Glutamatergic neuron (in vitro differentiated cells): ENCODE data around the gene JCAD. TPM values are rescaled to one million over a fixed set of nuclear protein-coding genes. Genes with fewer than 3 reads are reported as not detected.
"Not testable (repeated sequence)": the region's sequence is repeated elsewhere in the genome, so short reads cannot be mapped to it uniquely, and the experiment has no call there.

Experiments used
- DNase-seq: peaks from one replicate; pipeline ENCODE4 v3.0.0; 2022
- H3K27ac Mint-ChIP-seq: one replicate; pipeline ENCODE4 v1.8.0; 2020; ENCODE audit warnings: mild to moderate bottlenecking, mixed read lengths, inconsistent platforms; ENCODE audit not compliant: unreplicated experiment
- H3K27me3 Mint-ChIP-seq: one replicate; pipeline ENCODE4 v1.8.0; 2020; ENCODE audit warnings: mild to moderate bottlenecking, moderate library complexity, mixed read lengths, inconsistent platforms; ENCODE audit not compliant: unreplicated experiment
- H3K36me3 Mint-ChIP-seq: one replicate; pipeline ENCODE4 v1.8.0; 2020; ENCODE audit warnings: mild to moderate bottlenecking, mixed read lengths, inconsistent platforms; ENCODE audit not compliant: unreplicated experiment
- H3K4me1 Mint-ChIP-seq: one replicate; pipeline ENCODE4 v1.8.0; 2020; ENCODE audit warnings: mild to moderate bottlenecking, low read depth, mixed read lengths, inconsistent platforms; ENCODE audit not compliant: unreplicated experiment
- H3K4me3 Mint-ChIP-seq: one replicate; pipeline ENCODE4 v1.8.0; 2020; ENCODE audit warnings: mild to moderate bottlenecking, mixed read lengths, inconsistent platforms; ENCODE audit not compliant: unreplicated experiment
- H3K9me3 Mint-ChIP-seq: one replicate; pipeline ENCODE4 v1.8.0; 2020; ENCODE audit warnings: mild to moderate bottlenecking, moderate library complexity, mixed read lengths, inconsistent platforms; ENCODE audit not compliant: unreplicated experiment
- CTCF ChIP-seq: fragments of 200-600 bp; sonication (generic); IDR thresholded peaks from one replicate; pipeline ENCODE4 v1.5.0; 2021; ENCODE audit not compliant: partially characterized antibody, unreplicated experiment
- total RNA-seq: library from RNA; stranded (reverse); fragmentation: NEBNext Ultra II Directional; extraction: Animal tissue kit (Norgen Biotek cat#: 25700); gene quantifications from one replicate; pipeline ENCODE4 v1.2.1, GENCODE V29; 2021; ENCODE audit not compliant: unreplicated experiment

The JCAD gene
- total RNA-seq, 1 donor from 2014 or later = 0.32 TPM

- peaks cover 4% of the 10 kb centered on the region for H3K9me3 Mint-ChIP-seq
- no peaks in the 10 kb centered on the region for H3K36me3 Mint-ChIP-seq
- peaks cover 1% of the 10 kb centered on the region for H3K27me3 Mint-ChIP-seq
- H3K27ac Mint-ChIP-seq = no peak overlapping the region
- no peaks in the 10 kb centered on the region for H3K4me1 Mint-ChIP-seq
- no peak overlapping the region for H3K4me3 Mint-ChIP-seq
- TF ChIP-seq CTCF = no peak
- no peak for DNase-seq
Measured at GRCh38 chr10:30027057-30028005, 32.1 kb downstream of the JCAD start.

- H3K27me3 Mint-ChIP-seq = peaks cover 1% of the 10 kb centered on the region
- H3K9me3 Mint-ChIP-seq = peaks cover 6% of the 10 kb centered on the region
- no peak for TF ChIP-seq CTCF
- no peak overlapping the region for H3K4me3 Mint-ChIP-seq
- no peaks in the 10 kb centered on the region for H3K4me1 Mint-ChIP-seq
- DNase-seq = no peak
- H3K27ac Mint-ChIP-seq = no peak overlapping the region
- H3K36me3 Mint-ChIP-seq = peaks cover 4% of the 10 kb centered on the region
Measured at GRCh38 chr10:30026578-30026977, 32.8 kb downstream of the JCAD start.

GRCh38 chr10:30026080-30026479 lies 33.3 kb downstream of the JCAD start:
- H3K9me3 Mint-ChIP-seq = peaks cover 6% of the 10 kb centered on the region
- no peaks in the 10 kb centered on the region for H3K4me1 Mint-ChIP-seq
- DNase-seq = no peak
- TF ChIP-seq CTCF = no peak
- H3K27ac Mint-ChIP-seq = no peak overlapping the region
- peaks cover 4% of the 10 kb centered on the region for H3K36me3 Mint-ChIP-seq
- peaks cover 1% of the 10 kb centered on the region for H3K27me3 Mint-ChIP-seq
- H3K4me3 Mint-ChIP-seq = no peak overlapping the region

- H3K9me3 Mint-ChIP-seq, DNase-seq, H3K27me3 Mint-ChIP-seq, H3K36me3 Mint-ChIP-seq, H3K27ac Mint-ChIP-seq, H3K4me1 Mint-ChIP-seq, H3K4me3 Mint-ChIP-seq: not testable (repeated sequence)
Measured at GRCh38 chr10:30025428-30025827, 34.0 kb downstream of the JCAD start.

- no peak overlapping the region for H3K27ac Mint-ChIP-seq
- no peak for DNase-seq
- TF ChIP-seq CTCF = no peak
- peaks cover 1% of the 10 kb centered on the region for H3K27me3 Mint-ChIP-seq
- H3K36me3 Mint-ChIP-seq = peaks cover 4% of the 10 kb centered on the region
- H3K4me1 Mint-ChIP-seq = no peaks in the 10 kb centered on the region
- peaks cover 6% of the 10 kb centered on the region for H3K9me3 Mint-ChIP-seq
- H3K4me3 Mint-ChIP-seq = no peak overlapping the region
Measured at GRCh38 chr10:30022590-30022989, 36.8 kb downstream of the JCAD start.
